GM12878 (cell line): ENCODE data around the gene RUFY3. TPM values are rescaled to one million over a fixed set of nuclear protein-coding genes. Genes with fewer than 3 reads are reported as not detected.

Source experiments
- ASH2L ChIP-seq: fragments of 300-600, 200-600 bp; sonication (generic); IDR thresholded peaks from 2 replicates; pipeline ENCODE4 v1.6.1; 2017; ENCODE audit warnings: low read depth, mild to moderate bottlenecking, borderline replicate concordance
- ATF2 ChIP-seq: IDR thresholded peaks from 2 replicates; pipeline ENCODE4 v1.6.1; 2012; ENCODE audit warnings: low read length, inconsistent platforms
- BACH1 ChIP-seq: fragments of 450-650 bp; IDR thresholded peaks from 2 replicates; pipeline ENCODE4 v1.6.1; 2017; ENCODE audit warnings: mild to moderate bottlenecking, borderline replicate concordance
- BCL3 ChIP-seq: IDR thresholded peaks from 2 replicates; pipeline ENCODE4 v1.6.1; 2011; ENCODE audit warnings: borderline replicate concordance, low read depth, mild to moderate bottlenecking, moderate library complexity, low read length; ENCODE audit not compliant: insufficient read depth, poor library complexity, severe bottlenecking
- CBX3 ChIP-seq: fragments of 200-600 bp; sonication (generic); IDR thresholded peaks from 2 replicates; pipeline ENCODE4 v1.6.1; 2016; ENCODE audit warnings: low read depth, borderline replicate concordance
- CEBPB ChIP-seq, 2 experiments: fragments of 150-350 bp in 1 of 2; IDR thresholded peaks; 2 replicates each; pipeline ENCODE4 v1.6.1; 2012 to 2014; ENCODE audit warnings: low read depth in 2 of 2, low read length in 2 of 2, borderline replicate concordance in 1 of 2, inconsistent platforms in 1 of 2
- CREM ChIP-seq: IDR thresholded peaks from 2 replicates; pipeline ENCODE4 v1.6.1; 2014; ENCODE audit warnings: antibody characterized with exemption, low read depth
- E2F4 ChIP-seq: IDR thresholded peaks from 2 replicates; pipeline ENCODE4 v1.6.1; 2012; ENCODE audit warnings: low read depth, low read length, improper control_type of control experiment
- IRF3 ChIP-seq: fragments of 450-650 bp; IDR thresholded peaks from 2 replicates; pipeline ENCODE4 v1.6.1; 2014; ENCODE audit warnings: mild to moderate bottlenecking
- MEF2A ChIP-seq: IDR thresholded peaks from 2 replicates; pipeline ENCODE4 v1.6.1; 2011; ENCODE audit warnings: low read depth, mild to moderate bottlenecking, low read length, moderate library complexity; ENCODE audit not compliant: insufficient read depth
- NFYB ChIP-seq: IDR thresholded peaks from 2 replicates; pipeline ENCODE4 v1.6.1; 2011; ENCODE audit warnings: low read depth, mild to moderate bottlenecking, low read length, improper control_type of control experiment, moderate library complexity; ENCODE audit not compliant: insufficient read depth
- PKNOX1 ChIP-seq: fragments of 450-650 bp; IDR thresholded peaks from 2 replicates; pipeline ENCODE4 v1.6.1; 2016; ENCODE audit warnings: mild to moderate bottlenecking
- POU2F2 ChIP-seq: IDR thresholded peaks from 3 replicates; pipeline ENCODE4 v1.6.1; 2011; ENCODE audit warnings: low read depth, mild to moderate bottlenecking, low read length, borderline replicate concordance
- RUNX3 ChIP-seq: IDR thresholded peaks from 2 replicates; pipeline ENCODE4 v1.6.1; 2012; ENCODE audit warnings: low read length, inconsistent platforms
- SMARCA5 ChIP-seq: fragments of 450-650 bp; IDR thresholded peaks from 2 replicates; pipeline ENCODE4 v1.6.1; 2017; ENCODE audit warnings: mild to moderate bottlenecking
- SREBF1 ChIP-seq: IDR thresholded peaks from 2 replicates; pipeline ENCODE4 v1.6.1; 2012; ENCODE audit warnings: mild to moderate bottlenecking, low read length
- STAT1 ChIP-seq: fragments of 450-650 bp; conservative IDR thresholded peaks from 2 replicates; pipeline ENCODE4 v1.6.1; 2014; ENCODE audit warnings: antibody characterized with exemption, mild to moderate bottlenecking
- STAT3 ChIP-seq: IDR thresholded peaks from 2 replicates; pipeline ENCODE4 v1.6.1; 2011; ENCODE audit warnings: low read depth, low read length, improper control_type of control experiment
- TCF3 ChIP-seq: IDR thresholded peaks from 2 replicates; pipeline ENCODE4 v1.6.1; 2012; ENCODE audit warnings: low read depth, mild to moderate bottlenecking, low read length, borderline replicate concordance; ENCODE audit not compliant: insufficient read depth
- YBX1 ChIP-seq: fragments of 450-650 bp; IDR thresholded peaks from 2 replicates; pipeline ENCODE4 v1.6.1; 2016; ENCODE audit warnings: antibody characterized with exemption
- ZNF384 ChIP-seq: IDR thresholded peaks from 2 replicates; pipeline ENCODE4 v1.6.1; 2012; ENCODE audit warnings: low read depth, mild to moderate bottlenecking, low read length, improper control_type of control experiment, borderline replicate concordance
- polyA plus RNA-seq, 11 experiments: library from polyadenylated mRNA; depleted of rRNA in 4 of 11; unstranded in 6 of 11; stranded (reverse) in 5 of 11; fragments of >200 nt; fragmentation: Nextera tagmentation in 4 of 11; fragmentation: Illumina TruSeq in 1 of 11; extraction: Ambion mirVana in 4 of 11; extraction: Trizol in 1 of 11; gene quantifications; 1 replicate in 1 of 11; 2 replicates in 10 of 11; pipeline versions ENCODE4 v1.2.1 to v1.2.3, GENCODE V29; 2011 to 2016; ENCODE audit warnings: inconsistent platforms in 2 of 11, missing spikeins in 2 of 11, low read depth in 1 of 11
- total RNA-seq, 4 experiments: library from RNA; depleted of rRNA in 3 of 4; stranded (reverse); fragments of >200 nt in 3 of 4; fragmentation: Illumina TruSeq in 1 of 4; extraction: Trizol in 1 of 4; gene quantifications; 2 replicates each; pipeline versions ENCODE4 v1.2.1 to v1.2.3, GENCODE V29; 2013 to 2021

RUFY3 gene
- total and polyA plus RNA-seq, 10 of the 15 experiments (the other 5 are each of a cell fraction or from before 2014, with no cell fraction given) = 5.1 to 28.3 (median 13.1) TPM

- TF ChIP-seq PKNOX1 (peak; percentile 22; the same call in 1 of the 2 replicates), NFYB (no peak), ATF2 (peak; percentile 89), SMARCA5 (no peak), BCL3 (peak; percentile 20), STAT3 (0 out of 2 replicates have a peak, but pooled peaks have one; percentile 35), STAT1 (no peak), SREBF1 (no peak), ZNF384 (no peak), RUNX3 (peak; percentile 100), POU2F2 (no peak), E2F4 (no peak), BACH1 (no peak), TCF3 (peak; percentile 93), MEF2A (peak; percentile 92), CEBPB (IDR thresholded peaks at IDR 0.05; ENCODE audit: borderline replicate concordance in 1 of 2, low read depth in 2 of 2, low read length in 2 of 2) (0 out of 4 replicates have a peak, but pooled peaks of 1 of the 2 experiments have one; percentile 67), ASH2L (no peak), YBX1 (no peak), CBX3 (no peak), IRF3 (no peak), CREM (peak; percentile 83)
Measured at GRCh38 chr4:70678383-70678999, 43.3 kb upstream of the RUFY3 start (continued).
